Parathyroid adenoma (tissue), 2 donors: ENCODE data around the gene TMX1.

Source experiments
- H2AFZ ChIP-seq: fragments of 300-600 bp; sonication (generic); one replicate; pipeline ENCODE4 v1.7.0; 2017; ENCODE audit warnings: antibody characterized with exemption, mild to moderate bottlenecking
- H3K27ac ChIP-seq: fragments of 300-600 bp; sonication (generic); one replicate; pipeline ENCODE4 v1.7.0; 2017
- H3K27me3 ChIP-seq: fragments of 300-600 bp; sonication (generic); one replicate; pipeline ENCODE4 v1.7.0; 2017; ENCODE audit warnings: low read length; ENCODE audit not compliant: control insufficient read depth, insufficient read depth
- H3K36me3 ChIP-seq: fragments of 300-600 bp; sonication (generic); one replicate; pipeline ENCODE4 v1.7.0; 2017; ENCODE audit warnings: low read length; ENCODE audit not compliant: control insufficient read depth, insufficient read depth
- H3K4me1 ChIP-seq: fragments of 300-600 bp; sonication (generic); one replicate; pipeline ENCODE4 v1.7.0; 2017; ENCODE audit warnings: control low read depth
- H3K4me2 ChIP-seq: fragments of 300-600 bp; sonication (generic); one replicate; pipeline ENCODE4 v1.7.0; 2017; ENCODE audit warnings: low read length
- H3K4me3 ChIP-seq: fragments of 300-600 bp; sonication (generic); one replicate; pipeline ENCODE4 v1.7.0; 2017; ENCODE audit warnings: low read depth, low read length
- H3K79me2 ChIP-seq: fragments of 300-600 bp; sonication (generic); one replicate; pipeline ENCODE4 v1.7.0; 2017; ENCODE audit warnings: control low read depth
- H3K9ac ChIP-seq: fragments of 300-600 bp; sonication (generic); one replicate; pipeline ENCODE4 v1.7.0; 2017; ENCODE audit warnings: mild to moderate bottlenecking
- H3K9me3 ChIP-seq: fragments of 300-600 bp; sonication (generic); one replicate; pipeline ENCODE4 v1.7.0; 2017; ENCODE audit warnings: low read length; ENCODE audit not compliant: control insufficient read depth
- CTCF ChIP-seq: fragments of 300-600 bp; sonication (generic); IDR thresholded peaks from one replicate; pipeline ENCODE4 v1.7.0; 2017; ENCODE audit warnings: antibody characterized with exemption, mild to moderate bottlenecking
- donor health status: primary hyperparathyroidism.

Gene TMX1

DNA sequence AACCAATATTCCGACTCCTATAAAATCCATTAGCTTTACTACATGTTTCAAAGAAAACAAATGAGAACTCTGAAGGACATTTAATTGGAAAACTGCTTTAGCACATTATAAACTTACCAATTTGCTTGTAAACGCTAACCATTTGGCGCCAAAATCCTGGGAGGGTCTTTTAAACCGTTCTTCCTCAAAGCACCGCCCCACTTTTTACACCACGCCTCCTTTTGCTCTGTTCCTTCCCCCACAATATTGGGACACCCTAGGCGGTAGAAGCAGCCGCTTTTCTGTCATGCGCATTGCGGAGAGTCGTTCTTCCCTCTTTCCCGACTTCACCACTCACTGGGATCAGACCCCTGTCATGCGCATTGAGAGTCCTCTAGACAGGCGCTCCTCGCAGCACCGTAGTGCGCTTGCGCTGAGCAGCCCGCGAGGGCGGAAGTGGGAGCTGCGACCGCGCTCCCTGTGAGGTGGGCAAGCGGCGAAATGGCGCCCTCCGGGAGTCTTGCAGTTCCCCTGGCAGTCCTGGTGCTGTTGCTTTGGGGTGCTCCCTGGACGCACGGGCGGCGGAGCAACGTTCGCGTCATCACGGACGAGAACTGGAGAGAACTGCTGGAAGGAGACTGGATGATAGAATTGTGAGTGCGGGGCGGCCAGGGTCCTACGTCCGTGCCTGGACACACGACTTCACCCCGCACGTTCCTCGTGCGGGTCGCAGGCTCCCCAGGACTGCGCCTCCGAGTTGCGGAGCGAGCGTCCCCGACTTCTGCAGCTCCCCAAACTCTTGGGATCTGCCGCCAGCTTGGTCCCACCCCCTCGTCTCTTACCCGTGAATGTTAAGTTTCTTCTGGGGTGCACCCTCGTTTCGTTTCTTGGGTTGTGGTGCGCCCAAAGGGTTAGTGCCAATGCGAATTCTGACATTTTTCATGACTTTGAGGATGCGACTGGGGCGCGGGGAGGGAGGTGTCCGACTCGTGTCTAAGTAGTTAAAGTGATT, at the start of gene TMX1:
TSS of gene TMX1 (plus strand) at position 435 of the 991 bp plus-strand sequence. CDS start at position 481, 46 bp downstream.
- TF ChIP-seq CTCF, result peak; percentile 11
- Histone ChIP-seq H3K27me3 (no peaks in the 10 kb centered on the region), H2AFZ (peak within 1 kb of the TSS; percentile 95), H3K4me1 (peaks cover 2% of the 10 kb centered on the region), H3K36me3 (no peaks in the 10 kb centered on the region), H3K9ac (peak within 1 kb of the TSS; percentile 20), H3K4me3 (peak within 1 kb of the TSS; percentile 92), H3K79me2 (no peaks in the 10 kb centered on the region), H3K27ac (peak within 1 kb of the TSS; percentile 75), H3K9me3 (no peaks in the 10 kb centered on the region), H3K4me2 (peak within 1 kb of the TSS; percentile 84)

DNA sequence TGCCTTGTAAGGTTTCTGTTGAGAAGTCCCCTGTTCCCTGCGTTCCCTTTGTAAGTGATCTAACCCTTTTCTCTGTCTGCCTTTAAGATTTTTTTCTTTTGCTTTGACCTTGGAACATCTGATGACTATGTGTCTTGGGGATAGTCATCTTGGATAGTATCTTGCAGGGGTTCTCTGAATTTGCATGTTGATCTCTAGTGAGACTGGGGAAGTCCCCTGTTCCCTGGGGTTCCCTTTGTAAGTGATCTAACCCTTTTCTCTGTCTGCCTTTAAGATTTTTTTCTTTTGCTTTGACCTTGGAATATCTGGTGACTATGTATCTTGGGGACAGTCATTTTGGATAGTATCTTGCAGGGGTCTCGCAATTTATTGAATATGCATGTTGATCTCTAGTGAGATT, 38.2 kb upstream of the TMX1 start:
- H3K4me1 ChIP-seq, result no peaks in the 10 kb centered on the region
- H3K9ac ChIP-seq, result no peak overlapping the region
- H3K36me3 ChIP-seq, result no peaks in the 10 kb centered on the region
- H3K9me3 ChIP-seq, result no peaks in the 10 kb centered on the region
- no peak overlapping the region for H2AFZ ChIP-seq
- H3K27me3 ChIP-seq, result no peaks in the 10 kb centered on the region
- H3K27ac ChIP-seq, result no peak overlapping the region
- no peak overlapping the region for H3K4me2 ChIP-seq
- TF ChIP-seq CTCF, result no peak
- H3K4me3 ChIP-seq, result no peak overlapping the region
- H3K79me2 ChIP-seq, result no peaks in the 10 kb centered on the region

- Histone ChIP-seq H3K27me3 (no peaks in the 10 kb centered on the region), H3K36me3 (no peaks in the 10 kb centered on the region), H3K4me2 (no peak overlapping the region), H3K9ac (no peak overlapping the region), H2AFZ (no peak overlapping the region), H3K79me2 (no peaks in the 10 kb centered on the region), H3K27ac (no peak overlapping the region), H3K9me3 (no peaks in the 10 kb centered on the region), H3K4me3 (no peak overlapping the region), H3K4me1 (no peaks in the 10 kb centered on the region)
- no peak for TF ChIP-seq CTCF
These were observed 37.0 kb upstream of the TMX1 start for GRCh38 chr14:51202914-51203665.

DNA sequence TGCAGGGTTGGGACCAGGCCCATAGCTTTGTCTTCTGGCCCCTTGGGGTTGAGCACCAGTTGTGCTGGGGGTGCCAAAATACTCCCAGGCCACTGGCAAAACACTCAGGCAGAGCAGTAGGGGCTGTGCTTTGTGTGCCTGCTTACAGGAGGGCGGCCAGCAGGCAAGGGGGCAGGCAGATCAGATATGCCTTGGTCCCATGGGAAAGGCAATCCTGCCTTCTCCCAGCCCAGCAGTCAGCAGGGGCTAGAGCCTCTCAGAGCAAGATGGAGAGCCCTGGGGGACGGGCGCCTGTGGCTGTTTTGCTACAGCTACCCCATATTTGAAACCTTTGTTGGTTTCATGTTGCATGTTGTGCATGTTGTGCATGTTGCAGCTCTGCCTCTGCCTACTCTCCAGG, 36.2 kb upstream of the TMX1 start:
- Histone ChIP-seq H3K36me3 (no peaks in the 10 kb centered on the region), H3K4me1 (no peaks in the 10 kb centered on the region), H3K4me2 (no peak overlapping the region), H3K9me3 (no peaks in the 10 kb centered on the region), H3K9ac (no peak overlapping the region), H3K79me2 (no peaks in the 10 kb centered on the region), H3K27ac (no peak overlapping the region), H2AFZ (no peak overlapping the region), H3K4me3 (no peak overlapping the region), H3K27me3 (no peaks in the 10 kb centered on the region)
- no peak for TF ChIP-seq CTCF
